Measurements from ENCODE around the gene SERINC5. TPM values are rescaled to one million over a fixed set of nuclear protein-coding genes. Genes with fewer than 3 reads are reported as not detected.

SERINC5 gene
- total and polyA plus RNA-seq, 2 of the 4 experiments (the other 2 are of a cell fraction) = 5.0 to 8.1 TPM

DNA sequence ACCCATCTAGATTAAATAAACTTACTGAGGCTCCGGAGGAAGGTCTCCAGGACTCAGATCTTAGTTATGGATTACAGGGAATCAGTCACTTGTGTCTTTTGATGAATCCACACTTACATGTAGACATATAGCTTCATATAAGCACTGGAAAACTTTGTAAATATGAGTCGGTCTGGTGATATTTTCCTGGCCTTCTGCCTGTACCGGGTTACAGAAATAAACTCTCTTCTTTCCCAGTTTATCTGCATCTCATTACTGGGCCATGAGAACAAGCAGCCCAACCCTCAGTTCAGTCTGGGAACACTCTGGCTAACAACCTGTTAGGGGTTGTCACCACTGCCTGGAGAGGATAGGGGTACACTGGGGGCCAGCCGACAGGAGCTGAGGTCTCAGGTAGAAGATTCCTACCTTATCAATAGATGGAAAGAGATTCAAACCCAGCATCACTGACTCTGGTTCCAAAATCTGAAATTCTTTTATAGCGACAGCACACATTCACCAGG lies 161.6 kb downstream of the SERINC5 start:
- ChIA-PET CTCF (interaction anchor here (0.6 to 0.7 kb wide), 4 partner anchors 10 to 1016 kb away, joined by 4 to 7 read pairs (median 5); partner anchors contain the start of gene SERINC5), POLR2A (ENCODE audit: unreplicated experiment) (no interaction called here)
- WGBS, 2 experiments (ENCODE audit: extremely low coverage in 2 of 2, insufficient read length in 1 of 2) = 100% methylated on average over 1 of the region's 5 CpGs; no CpG with 5 or more reads in 1 of the 2 experiments
- Histone ChIP-seq H3K79me1 (ENCODE audit: low read depth in 1 of 2, low read length in 2 of 2) (no peaks in the 10 kb centered on the region), H3K27me3 (ENCODE audit: control insufficient read depth, insufficient read depth, low read length) (no peaks in the 10 kb centered on the region; the same call in 1 of the 2 replicates), H2AFZ (replicated peaks; ENCODE audit: low read length, poor library complexity) (no peak overlapping the region), H3K4me1 (ENCODE audit: control insufficient read depth, insufficient read depth, low read length) (no peaks in the 10 kb centered on the region; the same call in 1 of the 2 replicates), H4K20me1 (ENCODE audit: insufficient read depth, low read length) (no peaks in the 10 kb centered on the region), H2BK20ac (ENCODE audit: low read depth, low read length) (no peak overlapping the region), H3K14ac (replicated peaks; ENCODE audit: low read depth, low read length) (no peak overlapping the region), H3K27ac (ENCODE audit: insufficient read depth, low read length) (no peak overlapping the region), H4K5ac (ENCODE audit: low read depth, low read length) (no peak overlapping the region), H3K18ac (ENCODE audit: low read depth, low read length) (no peak overlapping the region), H4K8ac (ENCODE audit: low read depth in 2 of 2, low read length in 2 of 2) (no peak overlapping the region), H2BK120ac (ENCODE audit: low read depth, low read length) (no peak overlapping the region), H3K36me3 (ENCODE audit: control insufficient read depth, insufficient read depth, low read length) (no peaks in the 10 kb centered on the region), H4K91ac (ENCODE audit: insufficient read depth, low read depth, low read length) (no peak overlapping the region), H2BK15ac (ENCODE audit: low read depth, low read length) (no peak overlapping the region), H3K9me1 (ENCODE audit: insufficient read depth, low read length) (no peaks in the 10 kb centered on the region), H3K23ac (ENCODE audit: low read depth, low read length) (no peak overlapping the region), H3K9me3 (ENCODE audit: control insufficient read depth, insufficient read depth, low read length) (no peaks in the 10 kb centered on the region), H2AK9ac (replicated peaks; ENCODE audit: low read depth, low read length, poor library complexity) (no peak overlapping the region), H3K56ac (ENCODE audit: extremely low read depth, insufficient read depth, low read length) (no peak overlapping the region), H3K4ac (ENCODE audit: low read depth, low read length) (no peak overlapping the region), H2BK5ac (ENCODE audit: low read depth, low read length, poor library complexity, severe bottlenecking) (no peak overlapping the region), H3K9ac (ENCODE audit: low read depth, low read length) (no peak overlapping the region), H2AK5ac (ENCODE audit: low read depth, low read length) (no peak overlapping the region), H3K4me2 (ENCODE audit: low read depth, low read length) (no peak overlapping the region), H3K4me3 (ENCODE audit: insufficient read depth, low read depth, low read length) (no peak overlapping the region)
- intact Hi-C loops (cut with micrococcal nuclease) (loop anchor here (5.0 kb wide), 3 partner anchors 163 to 578 kb away; partner anchors contain the start of genes SERINC5 and ZFYVE16), dilution Hi-C loops (cut with HindIII; ENCODE audit: low sequenced_read_pairs, unreplicated experiment) (no loop called here), in situ Hi-C loops (cut with MboI; ENCODE audit: low sequenced_read_pairs) (loop anchor here (10.0 kb wide), 1 partner anchor 581 kb away; no protein-coding TSS in a partner anchor)
- DNase-seq (no peak), ATAC-seq (ENCODE audit: low read depth) (no peak)
- TF ChIP-seq USF2 (IDR thresholded peaks at IDR 0.05; ENCODE audit: low read depth, low read length) (no peak), MAZ (IDR thresholded peaks at IDR 0.05; ENCODE audit: borderline replicate concordance, low read depth, low read length) (no peak), SMC3 (IDR thresholded peaks at IDR 0.05; ENCODE audit: low read depth, low read length) (no peak), RCOR1 (IDR thresholded peaks at IDR 0.05; ENCODE audit: insufficient replicate concordance, low read length) (no peak), CEBPB (IDR thresholded peaks at IDR 0.05; ENCODE audit: low read depth, low read length) (no peak), MAFK (IDR thresholded peaks at IDR 0.05; ENCODE audit: low read depth, low read length) (no peak), ELK1 (IDR thresholded peaks at IDR 0.05; ENCODE audit: borderline replicate concordance, low read depth, low read length) (no peak), CHD1 (IDR thresholded peaks at IDR 0.05; ENCODE audit: low read depth, low read length) (no peak), BHLHE40 (IDR thresholded peaks at IDR 0.05; ENCODE audit: low read depth, low read length) (no peak), NFE2L2 (IDR thresholded peaks at IDR 0.05; ENCODE audit: low read depth, low read length) (no peak)
- TF ChIP-seq, protein P1, sequence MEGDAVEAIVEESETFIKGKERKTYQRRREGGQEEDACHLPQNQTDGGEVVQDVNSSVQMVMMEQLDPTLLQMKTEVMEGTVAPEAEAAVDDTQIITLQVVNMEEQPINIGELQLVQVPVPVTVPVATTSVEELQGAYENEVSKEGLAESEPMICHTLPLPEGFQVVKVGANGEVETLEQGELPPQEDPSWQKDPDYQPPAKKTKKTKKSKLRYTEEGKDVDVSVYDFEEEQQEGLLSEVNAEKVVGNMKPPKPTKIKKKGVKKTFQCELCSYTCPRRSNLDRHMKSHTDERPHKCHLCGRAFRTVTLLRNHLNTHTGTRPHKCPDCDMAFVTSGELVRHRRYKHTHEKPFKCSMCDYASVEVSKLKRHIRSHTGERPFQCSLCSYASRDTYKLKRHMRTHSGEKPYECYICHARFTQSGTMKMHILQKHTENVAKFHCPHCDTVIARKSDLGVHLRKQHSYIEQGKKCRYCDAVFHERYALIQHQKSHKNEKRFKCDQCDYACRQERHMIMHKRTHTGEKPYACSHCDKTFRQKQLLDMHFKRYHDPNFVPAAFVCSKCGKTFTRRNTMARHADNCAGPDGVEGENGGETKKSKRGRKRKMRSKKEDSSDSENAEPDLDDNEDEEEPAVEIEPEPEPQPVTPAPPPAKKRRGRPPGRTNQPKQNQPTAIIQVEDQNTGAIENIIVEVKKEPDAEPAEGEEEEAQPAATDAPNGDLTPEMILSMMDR (conservative IDR thresholded peaks at IDR 0.05; ENCODE audit: low read depth, low read length) = no peak
- no TSS peak for BruUV-seq (replicated peaks)
